GM18951 (cell line): ENCODE data around the gene ADGRD1.

Source experiments
- POLR2A ChIP-seq: IDR thresholded peaks from 4 replicates; pipeline ENCODE4 v1.6.1; 2011; ENCODE audit warnings: mild to moderate bottlenecking; ENCODE audit not compliant: insufficient read length, insufficient read depth; ENCODE audit errors: extremely low read depth
- in situ Hi-C: fragments of 300-500 bp; cut with MboI; formaldehyde crosslinking; loops from one replicate; pipeline ENCODE4 v1.12.0; 2022; ENCODE audit warnings: low sequenced_read_pairs, mixed read lengths, inconsistent platforms; ENCODE audit not compliant: unreplicated experiment

ADGRD1 gene

DNA sequence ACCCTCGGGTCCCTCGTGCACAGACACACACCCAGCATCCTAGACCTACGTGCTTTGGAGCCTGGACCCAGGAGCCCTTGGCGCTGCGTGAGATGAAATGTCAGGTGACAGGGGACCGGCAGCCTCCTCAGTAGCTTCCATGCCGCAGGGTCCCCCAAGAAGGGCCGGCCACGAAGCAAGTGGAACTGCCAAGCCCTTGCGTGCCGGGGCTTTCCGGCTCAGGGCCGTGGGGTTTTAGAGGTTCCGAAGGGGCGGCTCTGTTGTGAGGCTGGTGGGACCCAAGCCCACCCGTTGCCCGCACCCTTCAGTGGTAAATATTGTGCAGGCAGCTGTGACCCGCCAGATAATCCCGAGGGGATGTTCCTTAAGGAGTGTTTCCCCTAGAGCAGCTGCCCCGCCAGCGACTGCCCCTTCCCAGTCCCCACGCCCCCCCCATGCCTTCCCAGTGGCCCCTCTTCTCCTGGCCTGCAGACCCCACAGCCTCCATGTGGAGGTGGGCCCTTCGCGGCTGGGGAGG, 133.7 kb downstream of the ADGRD1 start:
- no peak for TF ChIP-seq POLR2A
- in situ Hi-C loops, result no loop called here

DNA sequence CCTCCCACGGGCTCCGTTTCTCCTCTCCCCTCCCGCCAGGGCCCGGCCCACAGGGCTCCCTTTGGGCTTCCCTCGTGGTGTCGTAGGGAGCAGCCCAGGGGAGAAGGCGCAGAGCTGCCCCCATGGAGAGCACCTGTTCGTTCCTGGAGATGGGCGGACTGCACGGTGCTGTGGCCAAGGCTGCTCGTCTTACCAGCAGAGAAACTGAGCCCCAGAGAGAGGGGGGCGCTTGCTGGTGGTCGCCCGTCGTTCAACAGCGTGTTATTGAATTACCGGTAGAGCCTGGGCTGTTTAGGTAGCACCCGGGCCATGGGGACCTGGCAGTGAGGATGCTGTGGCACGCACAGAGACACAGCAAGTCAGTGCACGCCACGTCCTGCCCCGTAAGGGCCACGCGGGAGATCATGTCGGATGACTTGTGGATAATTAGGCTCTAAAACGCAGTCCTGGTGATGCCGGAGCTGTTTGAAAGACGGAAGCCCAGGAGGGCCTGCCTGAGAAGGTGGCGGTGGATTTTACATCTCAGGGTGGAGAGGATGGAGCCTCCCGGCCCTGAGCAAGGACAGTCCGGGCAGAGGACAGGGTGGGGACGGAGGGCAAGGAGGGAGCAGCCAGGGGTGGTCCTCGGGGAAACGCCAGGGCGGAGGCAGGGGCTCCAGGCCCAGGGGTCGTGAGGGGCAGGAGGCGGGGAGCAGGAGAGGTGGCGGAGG, 134.4 kb downstream of the ADGRD1 start:
- no peak for TF ChIP-seq POLR2A
- in situ Hi-C loops, result no loop called here

DNA sequence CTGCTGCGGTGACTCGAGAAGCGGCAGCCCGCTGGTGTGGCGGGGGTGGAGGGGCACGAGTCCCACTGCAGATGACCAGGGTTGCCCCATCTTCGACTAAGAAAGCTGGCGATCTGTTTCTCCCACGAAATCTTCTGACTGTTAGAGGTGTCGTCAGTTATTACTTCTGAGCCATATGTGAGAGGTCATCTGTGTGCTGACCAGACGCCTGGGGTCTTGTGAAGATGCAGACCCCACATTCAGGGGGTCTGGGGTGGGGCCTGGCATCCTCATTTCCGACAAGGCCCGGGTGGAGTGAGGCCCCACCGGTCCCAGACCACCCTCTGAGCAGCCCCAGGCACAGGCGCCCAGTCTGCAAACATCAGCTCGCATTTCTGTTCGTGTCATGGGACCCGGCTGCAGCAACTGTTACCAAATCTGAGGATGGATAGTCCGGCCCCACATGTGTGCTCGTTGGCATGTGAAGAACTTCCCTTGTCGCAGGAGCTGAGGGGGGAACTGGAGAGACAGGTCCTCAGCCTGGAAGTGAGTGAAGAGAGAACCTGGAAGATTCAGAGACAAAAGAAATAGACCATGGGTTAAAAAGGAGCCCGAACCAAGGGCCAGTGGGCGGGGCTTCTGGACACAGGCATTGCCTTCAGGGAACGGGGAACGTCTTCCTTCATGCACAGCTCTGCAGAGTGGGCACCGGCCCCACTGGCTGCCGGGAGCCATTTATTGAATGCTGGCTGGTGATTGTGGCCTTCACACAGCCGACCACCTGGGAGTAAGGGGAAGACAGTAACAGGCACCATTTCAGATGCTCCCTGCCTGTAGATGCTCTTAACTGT, 135.2 kb downstream of the ADGRD1 start:
- no peak for TF ChIP-seq POLR2A
- in situ Hi-C loops, result no loop called here

DNA sequence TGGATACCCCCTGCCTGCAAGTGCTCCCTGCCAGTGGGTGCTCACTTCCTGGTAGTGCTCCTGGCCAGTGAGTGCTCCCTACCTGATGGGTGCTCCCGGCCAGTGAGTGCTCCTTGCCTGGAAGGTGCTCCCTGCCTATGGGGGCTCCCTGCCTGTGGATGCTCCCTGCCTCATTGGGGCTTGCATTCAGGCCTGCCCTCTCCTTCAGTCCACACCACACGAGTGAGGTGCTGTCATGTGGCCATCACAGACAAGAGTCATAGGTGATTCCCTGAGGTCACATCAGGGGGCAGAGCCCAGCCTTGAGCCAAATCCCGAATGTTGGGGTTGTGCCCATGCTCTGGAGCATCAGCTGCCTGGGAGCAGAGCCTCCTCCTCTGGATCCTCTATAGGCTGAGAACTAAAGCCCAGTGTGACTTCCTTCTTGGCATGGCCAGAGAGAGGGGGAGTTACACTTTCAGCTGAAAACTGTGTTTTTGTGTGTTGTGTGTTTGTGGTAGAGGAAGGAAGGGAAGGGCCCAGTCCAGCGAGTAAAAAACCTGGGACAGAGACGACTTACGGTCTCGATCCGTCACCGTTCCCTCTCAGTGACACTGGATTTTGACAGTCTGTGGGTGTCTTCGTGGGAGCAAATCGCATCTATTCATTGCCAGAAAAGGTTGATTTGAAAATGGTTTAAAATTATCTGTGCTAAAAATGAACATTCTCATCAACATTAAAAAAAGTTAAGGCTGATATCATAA, 136.0 kb downstream of the ADGRD1 start:
- in situ Hi-C loops, result no loop called here
- no peak for TF ChIP-seq POLR2A

DNA sequence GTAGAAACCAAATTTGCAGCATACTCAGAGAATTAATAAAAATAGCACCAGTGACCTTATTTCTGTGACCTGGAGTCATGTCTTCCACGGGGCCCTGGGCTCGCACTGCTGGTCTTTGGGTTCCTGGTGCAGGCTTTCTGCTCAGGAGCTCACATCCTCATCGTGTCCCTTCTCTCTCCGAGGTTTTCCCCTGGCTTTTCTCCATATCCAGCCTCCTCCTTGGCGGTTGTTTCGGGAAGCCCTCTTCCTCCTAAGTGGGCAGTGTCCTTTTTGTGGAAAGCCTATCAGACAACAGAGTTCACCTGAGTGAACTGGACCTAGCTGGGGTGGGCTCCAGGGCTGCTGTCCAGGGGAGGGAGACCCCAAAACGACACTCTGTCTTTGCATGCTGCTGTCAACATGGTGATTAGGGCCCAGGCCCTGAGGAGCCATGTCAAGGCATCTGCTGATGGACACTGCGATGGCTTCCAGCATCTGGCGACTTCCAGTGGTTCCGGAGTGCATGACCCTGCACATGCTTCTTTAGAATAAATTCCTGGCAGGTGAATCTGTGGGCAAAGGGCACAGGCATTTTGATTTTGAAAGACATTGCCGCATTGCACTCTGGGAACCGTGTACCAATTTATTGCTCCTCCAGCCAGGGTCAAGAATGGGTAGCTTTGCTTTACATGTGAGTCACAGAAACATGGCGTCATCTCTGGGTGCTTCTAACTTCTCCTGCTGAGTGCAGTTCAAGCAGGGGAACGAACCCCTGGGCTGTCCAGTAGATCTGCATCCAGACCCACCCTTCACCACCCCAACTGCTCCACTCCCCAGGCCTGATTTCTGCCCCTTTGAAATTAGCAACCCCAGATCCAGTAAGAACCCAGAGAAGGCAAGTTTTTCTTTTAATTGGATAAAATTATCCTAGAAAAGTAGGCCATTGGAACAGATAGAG, 136.8 kb downstream of the ADGRD1 start:
- TF ChIP-seq POLR2A, result no peak
- in situ Hi-C loops, result no loop called here

DNA sequence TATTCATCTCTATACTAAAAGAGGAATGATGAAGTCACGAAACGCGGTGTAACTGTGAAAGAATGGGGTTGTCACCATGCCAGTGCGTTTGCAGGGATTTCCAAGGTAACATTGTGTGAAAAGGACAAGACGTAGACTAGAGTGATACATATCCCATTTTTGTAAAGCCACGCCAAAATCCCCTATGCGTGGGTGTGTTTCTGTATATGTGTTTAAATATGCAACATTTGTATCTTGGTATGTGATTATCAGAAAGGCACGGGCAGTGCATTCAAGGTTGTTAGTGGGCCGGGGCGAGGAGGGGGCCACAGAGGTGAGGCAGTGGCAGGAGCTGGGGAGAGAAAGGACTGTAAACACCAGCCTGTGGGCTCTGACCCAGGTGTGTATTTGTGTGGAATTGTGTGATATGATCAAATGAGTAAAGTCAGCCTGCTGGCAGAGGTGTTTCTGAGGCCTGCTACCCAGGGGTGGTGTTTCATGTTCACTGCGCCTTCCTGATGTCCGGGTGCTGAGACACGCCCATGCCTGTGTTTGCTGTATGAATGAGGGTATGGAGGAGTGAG, 137.8 kb downstream of the ADGRD1 start:
- in situ Hi-C loops, result no loop called here
- TF ChIP-seq POLR2A, result no peak

DNA sequence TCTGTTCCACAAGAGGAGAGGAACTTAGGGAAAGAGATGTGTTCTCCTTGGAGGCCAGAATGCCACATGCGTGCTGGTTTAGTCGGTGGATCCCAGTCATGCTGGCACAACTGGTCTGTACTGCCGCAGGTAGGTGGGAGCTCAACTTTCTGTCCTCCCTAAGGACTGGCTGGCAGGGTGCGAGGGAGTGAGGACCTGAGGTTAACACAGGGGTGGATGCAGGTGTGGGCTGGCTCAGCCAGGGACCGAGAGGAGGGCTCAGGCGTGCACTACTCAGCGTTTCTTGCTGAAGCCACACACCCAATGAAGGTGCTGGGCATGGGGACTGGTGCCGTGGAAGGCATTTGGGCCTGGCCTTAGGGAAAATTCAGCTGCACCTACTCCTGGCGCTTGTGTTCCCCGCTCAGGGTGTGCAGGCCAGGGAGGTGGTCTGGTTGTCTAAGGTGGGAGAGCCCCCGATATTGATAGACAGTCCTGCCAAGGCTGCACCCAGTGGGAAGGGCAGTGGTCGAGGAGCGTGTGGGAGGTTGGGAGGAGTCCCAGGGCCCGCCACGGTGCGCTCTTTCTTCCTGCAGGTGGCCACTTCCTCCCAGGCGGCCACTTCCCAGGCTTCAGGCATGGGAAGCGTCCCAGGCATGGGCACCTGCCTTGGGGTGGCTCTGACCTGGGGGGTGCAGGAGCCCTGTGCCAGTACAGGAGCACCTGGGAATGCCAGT, 138.4 kb downstream of the ADGRD1 start:
- no peak for TF ChIP-seq POLR2A
- in situ Hi-C loops, result no loop called here

DNA sequence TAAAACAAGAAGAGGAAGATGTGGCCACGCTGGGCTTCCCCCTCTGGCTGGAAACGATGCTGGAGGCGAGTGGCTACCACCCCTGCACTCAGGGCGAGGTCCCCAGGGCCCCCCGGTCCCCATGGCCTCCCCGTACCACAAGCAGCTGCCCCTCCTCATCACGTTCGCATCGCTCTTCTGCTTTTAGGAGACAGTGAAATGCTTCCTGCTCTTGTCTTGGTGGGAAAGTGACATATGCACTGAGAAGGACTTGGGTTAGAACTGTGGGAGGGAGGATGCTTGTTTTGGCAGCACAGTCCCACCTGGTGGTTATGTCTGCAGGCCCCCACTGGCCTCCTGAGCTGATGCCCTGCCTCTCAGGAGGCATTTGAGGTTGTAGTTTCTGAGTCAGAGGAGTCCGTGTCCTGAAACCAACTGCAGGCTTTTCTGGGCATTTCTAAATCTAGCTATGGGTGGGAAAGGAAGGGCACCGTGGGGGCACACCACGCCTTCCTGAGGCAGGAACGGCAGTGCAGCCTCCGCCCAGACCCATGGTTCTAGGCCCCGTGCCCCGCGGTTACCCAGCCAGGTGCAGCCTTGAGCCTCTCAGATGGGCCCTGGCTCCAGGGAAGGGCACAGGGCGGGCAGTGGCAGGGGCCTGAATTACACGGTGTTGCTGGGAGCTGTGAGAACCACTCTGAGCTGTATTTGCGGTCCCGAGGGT, 139.3 kb downstream of the ADGRD1 start:
- in situ Hi-C loops, result no loop called here
- TF ChIP-seq POLR2A, result no peak

DNA sequence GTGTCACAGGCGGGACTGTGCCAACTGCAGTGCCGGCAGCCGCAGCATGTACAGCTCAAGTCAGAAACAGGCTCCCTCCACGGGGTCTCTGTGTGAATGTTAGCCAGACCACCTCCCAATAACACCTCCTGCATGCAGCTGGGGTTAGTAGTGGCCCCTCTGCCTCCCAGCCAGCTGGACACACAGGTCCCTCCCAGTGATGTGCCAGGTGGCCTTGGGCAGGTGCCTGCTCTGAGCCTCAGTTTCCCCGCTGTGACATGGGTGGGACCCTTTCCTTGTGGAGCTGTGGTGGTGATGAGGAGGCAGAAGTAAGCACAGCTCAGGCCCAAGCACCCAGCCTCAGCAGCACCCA, 139.9 kb downstream of the ADGRD1 start:
- no peak for TF ChIP-seq POLR2A
- in situ Hi-C loops, result no loop called here

DNA sequence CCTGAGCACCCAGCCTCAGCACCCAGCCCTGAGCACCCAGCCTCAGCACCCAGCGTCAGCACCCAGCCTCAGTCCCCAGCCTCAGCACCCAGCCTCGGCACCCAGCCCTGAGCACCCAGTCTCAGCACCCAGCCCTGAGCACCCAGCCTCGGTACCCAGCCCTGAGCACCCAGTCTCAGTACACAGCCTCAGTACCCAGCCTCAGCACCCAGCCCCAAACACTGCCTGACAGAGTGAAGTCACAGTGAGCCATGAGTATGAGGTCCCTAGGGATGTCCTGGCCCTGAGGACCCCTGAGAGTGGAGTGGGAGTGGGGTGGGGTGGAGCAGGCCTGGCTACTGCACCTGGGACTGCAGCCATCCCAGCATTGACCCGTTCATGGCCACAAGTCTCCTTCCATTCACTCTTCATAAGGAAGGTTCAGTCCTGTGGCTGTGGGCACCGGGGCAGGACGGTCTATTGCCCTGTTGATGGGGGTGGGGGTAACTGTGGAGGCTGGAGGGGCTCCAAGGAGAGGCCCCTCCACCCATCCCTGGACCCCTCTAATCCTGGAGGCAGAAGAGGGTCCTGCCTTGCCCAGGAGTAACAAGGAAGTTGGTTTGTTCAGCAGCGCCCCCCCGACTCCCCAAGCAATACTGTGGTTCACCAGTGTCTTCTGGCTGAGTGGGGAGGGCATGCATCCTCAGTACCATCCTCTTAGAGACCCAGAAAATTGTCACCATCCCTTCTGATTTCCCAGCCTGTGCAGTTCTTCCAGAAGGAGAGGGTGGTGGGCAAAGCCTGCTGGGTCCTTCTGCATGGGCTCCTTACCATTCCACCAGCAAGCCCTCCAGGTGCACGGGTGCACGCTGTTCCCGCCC, 140.5 kb downstream of the ADGRD1 start:
- in situ Hi-C loops, result no loop called here
- TF ChIP-seq POLR2A, result no peak
